HG03103 (cell line): ENCODE results near the gene ARHGAP21.
"Not testable (repeated sequence)": the region's sequence is repeated elsewhere in the genome, so short reads cannot be mapped to it uniquely, and the experiment has no call there.

Experiments used
- ATAC-seq: cut with Tn5 transposase; IDR thresholded peaks from one replicate; pipeline ENCODE4 v1.9.1; 2021; ENCODE audit warnings: low read depth; ENCODE audit not compliant: unreplicated experiment

ARHGAP21 gene

GRCh38 chr10:24690961-24691512 is 32.6 kb downstream of the ARHGAP21 start:
- ATAC-seq = no peak

- no peak for ATAC-seq
These were observed 37.6 kb downstream of the ARHGAP21 start for GRCh38 chr10:24685958-24686540.

GRCh38 chr10:24683554-24683953 is 40.1 kb downstream of the ARHGAP21 start:
- no peak for ATAC-seq

- ATAC-seq = no peak
These were observed 42.1 kb downstream of the ARHGAP21 start for GRCh38 chr10:24681572-24682088.

GRCh38 chr10:24680647-24681524 is 42.8 kb downstream of the ARHGAP21 start:
- no peak for ATAC-seq

- no peak for ATAC-seq
These were observed 44.9 kb downstream of the ARHGAP21 start for GRCh38 chr10:24678757-24679156.

GRCh38 chr10:24674892-24675632 is 48.6 kb downstream of the ARHGAP21 start:
- ATAC-seq = no peak

GRCh38 chr10:24670964-24671670 is 52.6 kb downstream of the ARHGAP21 start:
- no peak for ATAC-seq

GRCh38 chr10:24669285-24669852 is 54.3 kb downstream of the ARHGAP21 start:
- no peak for ATAC-seq

GRCh38 chr10:24668247-24668646 is 55.4 kb downstream of the ARHGAP21 start:
- ATAC-seq = no peak

- no peak for ATAC-seq
These were observed 58.7 kb downstream of the ARHGAP21 start for GRCh38 chr10:24664991-24665390.

- no peak for ATAC-seq
These were observed 62.3 kb downstream of the ARHGAP21 start for GRCh38 chr10:24661376-24661775.

- ATAC-seq = not testable (repeated sequence)
These were observed 65.4 kb downstream of the ARHGAP21 start for GRCh38 chr10:24658319-24658718.

GRCh38 chr10:24656326-24656725 is 67.4 kb downstream of the ARHGAP21 start:
- not testable (repeated sequence) for ATAC-seq

- ATAC-seq = peak; percentile 92
These were observed 71.2 kb downstream of the ARHGAP21 start for GRCh38 chr10:24652381-24652957.

- no peak for ATAC-seq
These were observed 71.8 kb downstream of the ARHGAP21 start for GRCh38 chr10:24651923-24652322.

GRCh38 chr10:24650669-24651391 is 72.9 kb downstream of the ARHGAP21 start:
- no peak for ATAC-seq

GRCh38 chr10:24645784-24646183 is 77.9 kb downstream of the ARHGAP21 start:
- no peak for ATAC-seq

GRCh38 chr10:24645022-24645421 is 78.7 kb downstream of the ARHGAP21 start:
- ATAC-seq = no peak
